GM21576 (cell line): ENCODE data around the gene S100B.
A peak's percentile ranks its signal among the peaks of the same experiment; 100 is the strongest.

Experiments
- ATAC-seq: cut with Tn5 transposase; IDR thresholded peaks from one replicate; pipeline ENCODE4 v1.9.1; 2021; ENCODE audit warnings: mild to moderate bottlenecking, moderate library complexity; ENCODE audit not compliant: unreplicated experiment

S100B gene

DNA sequence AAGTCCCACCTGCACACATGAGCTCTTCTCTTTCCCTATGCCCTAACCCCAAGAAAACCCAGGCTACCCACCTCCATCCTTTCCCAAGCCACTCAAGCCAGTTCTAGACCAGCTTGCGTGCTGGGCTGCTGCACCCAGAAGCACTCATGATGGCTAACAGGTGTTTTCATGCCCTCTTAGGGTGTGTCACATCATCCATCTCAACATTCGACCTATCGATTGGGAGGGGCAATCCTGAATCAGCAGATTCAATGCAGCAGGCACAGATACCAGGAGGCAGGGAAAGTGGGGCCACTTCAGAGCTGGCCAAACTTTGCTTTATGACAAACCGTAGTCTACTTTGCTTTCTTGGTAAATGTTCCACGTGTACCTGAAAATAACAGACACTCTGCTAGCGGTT lies 24.0 kb upstream of the S100B start:
- ATAC-seq: no peak

DNA sequence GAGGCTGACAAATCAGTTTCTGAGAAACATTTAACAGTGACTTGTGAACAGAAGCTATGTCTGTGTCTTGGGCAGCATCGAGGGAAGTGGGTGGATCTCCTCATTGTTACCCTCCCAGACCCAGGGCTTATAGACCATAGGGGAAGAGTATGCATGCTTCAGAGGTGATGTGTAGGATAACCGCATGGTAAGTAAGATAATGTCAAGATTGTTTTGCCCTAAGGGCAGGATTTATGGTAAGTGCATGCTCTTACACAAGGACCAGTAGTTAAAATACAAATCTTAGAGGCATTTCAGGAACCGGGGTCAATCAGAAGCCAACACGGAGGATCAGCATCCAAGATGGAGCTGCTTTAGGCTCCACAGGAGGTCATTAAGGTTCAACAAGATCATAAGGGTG lies 22.8 kb upstream of the S100B start:
- ATAC-seq: no peak

DNA sequence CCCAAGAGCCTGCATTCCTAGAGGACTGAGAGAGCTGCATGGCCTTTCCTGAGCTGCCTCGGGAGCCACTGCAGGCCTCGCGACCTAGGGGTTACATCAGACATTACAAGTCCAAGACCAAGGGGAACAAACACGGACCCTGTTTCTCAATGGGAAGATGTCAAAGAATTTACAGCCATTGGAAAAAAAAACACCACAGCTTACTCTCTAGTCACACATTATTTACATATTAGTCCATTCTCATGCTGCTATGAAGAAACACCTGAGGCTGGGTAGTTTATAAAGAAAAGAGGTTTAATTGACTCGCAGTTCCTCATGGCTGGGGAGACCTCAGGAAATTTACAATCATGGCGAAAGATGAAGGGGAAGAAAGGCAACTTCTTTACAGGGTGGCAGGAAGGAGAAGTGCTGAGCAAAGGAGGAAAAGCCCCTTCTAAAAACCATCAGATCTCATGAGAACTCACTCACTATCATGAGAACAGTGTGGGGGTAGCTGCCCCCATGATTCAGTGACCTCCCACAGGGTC lies 22.2 kb upstream of the S100B start:
- ATAC-seq: no peak

DNA sequence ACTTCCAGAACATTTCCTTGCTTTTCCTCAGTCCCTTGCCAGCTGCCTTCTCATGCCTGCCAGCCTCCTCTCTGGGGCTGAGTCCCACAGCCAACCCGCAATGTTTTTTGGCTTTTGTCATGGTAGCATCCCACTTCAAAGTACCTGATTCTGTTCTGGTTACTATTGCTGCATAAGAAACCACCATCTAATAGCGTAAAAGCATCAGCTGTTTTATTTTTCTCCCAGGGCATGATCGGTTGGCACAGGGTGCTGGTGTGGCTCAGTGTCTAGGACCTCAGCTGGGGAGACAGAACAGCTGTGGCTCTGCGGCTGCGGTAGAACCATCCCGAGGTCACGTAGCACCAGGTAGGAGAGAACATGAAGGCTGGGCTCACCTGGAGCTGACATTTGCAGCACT lies 21.7 kb upstream of the S100B start:
- no peak for ATAC-seq

DNA sequence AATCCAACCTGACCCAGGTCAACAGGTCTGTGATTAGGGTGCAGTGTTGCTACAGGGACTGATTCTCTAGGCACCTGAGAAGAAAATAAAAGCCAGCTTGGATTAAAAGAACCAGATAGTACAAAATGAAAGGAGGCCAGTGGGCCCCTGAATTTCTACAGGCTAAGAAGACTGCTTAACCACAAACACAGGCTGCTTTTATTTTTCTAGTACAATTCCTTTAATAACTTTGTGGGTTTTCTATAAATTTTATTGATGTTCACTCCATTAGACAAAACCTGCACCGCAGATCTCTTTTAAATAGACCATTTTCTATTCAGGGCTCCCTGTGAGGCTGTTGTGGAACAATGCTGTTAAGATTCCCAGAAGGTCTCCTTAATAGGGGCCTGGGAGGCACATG lies 20.9 kb upstream of the S100B start:
- ATAC-seq: no peak

DNA sequence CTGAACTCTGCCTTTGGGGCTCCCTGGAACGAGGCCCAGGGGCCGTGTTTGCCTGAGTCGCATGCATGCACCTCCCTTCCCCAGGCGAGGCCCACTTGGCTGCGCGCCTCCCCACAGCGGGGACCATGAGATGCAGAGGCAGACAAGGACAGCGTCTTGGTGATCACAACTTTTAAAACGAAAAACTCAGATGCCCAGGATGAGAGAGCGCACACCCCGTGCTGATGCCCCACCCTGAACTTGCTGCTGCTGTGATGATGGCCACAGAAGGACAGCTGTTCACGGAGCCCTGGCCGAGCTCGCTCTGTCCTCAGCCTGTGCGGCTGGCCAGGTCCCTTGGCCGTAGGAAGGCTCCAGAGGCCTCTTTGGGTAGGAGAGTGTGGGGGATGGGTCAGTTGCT lies 19.2 kb upstream of the S100B start:
- ATAC-seq: no peak

DNA sequence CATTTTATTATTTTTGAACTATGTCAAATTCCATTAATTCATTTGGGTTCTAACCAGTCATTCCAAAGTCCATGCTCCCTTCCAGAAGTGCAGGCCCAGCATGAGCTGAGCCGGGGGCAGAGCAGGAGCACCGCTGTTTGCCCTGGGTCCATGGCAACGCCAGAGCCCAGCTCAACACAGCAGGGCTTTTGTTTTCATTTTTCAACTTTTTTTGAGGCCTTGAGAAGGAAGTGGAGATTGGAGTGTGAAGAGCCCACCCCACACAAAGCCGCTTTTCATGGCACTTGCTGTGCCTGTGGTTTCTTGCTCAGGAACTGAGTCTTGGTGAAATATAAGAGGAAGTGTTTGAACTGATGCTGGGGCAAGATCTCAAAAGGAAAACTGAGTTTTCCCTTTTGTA lies 17.3 kb upstream of the S100B start:
- ATAC-seq: no peak

DNA sequence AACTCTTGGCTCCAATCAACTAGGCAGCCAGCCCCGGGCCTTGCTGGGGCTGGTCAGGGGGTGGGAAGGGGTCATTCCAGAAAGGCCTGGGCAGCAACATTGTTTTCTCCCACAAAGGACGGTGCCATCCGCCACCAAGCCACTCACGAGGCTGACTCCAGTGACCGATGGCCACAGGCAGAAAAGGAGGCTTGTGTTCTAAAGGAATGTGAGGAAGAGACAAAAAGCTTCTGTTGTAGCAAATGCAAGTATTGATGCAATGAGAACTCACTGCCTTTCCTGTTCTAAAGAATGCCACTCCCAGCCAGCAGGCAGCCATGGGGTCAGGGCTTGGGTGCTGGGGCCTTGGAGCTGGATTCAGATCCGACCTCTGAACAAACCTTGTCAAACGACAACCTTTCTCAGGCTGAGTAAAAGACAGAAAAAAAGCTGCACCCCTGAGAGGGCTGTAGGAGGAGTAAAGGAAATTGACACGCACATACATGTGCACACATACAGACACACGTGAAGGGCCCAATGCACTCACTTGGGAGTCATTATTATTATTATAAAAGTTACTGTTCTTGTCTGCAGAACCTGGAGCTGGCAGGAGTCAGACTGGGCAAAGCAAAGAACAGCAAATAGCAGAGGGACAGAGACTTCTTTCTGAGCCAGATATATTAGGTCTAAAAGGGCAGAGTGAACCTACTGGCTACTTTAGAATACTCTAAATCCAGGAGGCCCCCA lies 16.7 kb upstream of the S100B start:
- ATAC-seq: no peak

DNA sequence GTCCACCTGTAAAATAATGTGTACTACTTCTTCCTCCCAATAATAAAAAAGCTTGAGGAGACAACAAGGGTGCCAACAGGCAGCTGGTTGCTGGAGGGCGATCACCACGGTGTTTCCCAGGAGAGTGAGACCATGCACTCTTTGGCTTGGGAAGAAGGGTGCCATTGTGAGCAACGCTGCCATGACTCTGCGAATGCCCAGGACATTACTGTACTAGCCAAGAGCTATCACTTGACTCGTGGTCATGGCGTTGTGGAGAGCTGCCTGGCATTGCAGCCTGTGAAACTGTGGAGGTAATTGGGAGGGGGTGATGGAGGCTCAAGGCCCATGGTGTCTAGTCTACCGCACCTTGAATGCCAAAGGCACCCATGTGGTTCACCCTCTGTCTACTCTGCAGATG lies 16.0 kb upstream of the S100B start:
- ATAC-seq: no peak

DNA sequence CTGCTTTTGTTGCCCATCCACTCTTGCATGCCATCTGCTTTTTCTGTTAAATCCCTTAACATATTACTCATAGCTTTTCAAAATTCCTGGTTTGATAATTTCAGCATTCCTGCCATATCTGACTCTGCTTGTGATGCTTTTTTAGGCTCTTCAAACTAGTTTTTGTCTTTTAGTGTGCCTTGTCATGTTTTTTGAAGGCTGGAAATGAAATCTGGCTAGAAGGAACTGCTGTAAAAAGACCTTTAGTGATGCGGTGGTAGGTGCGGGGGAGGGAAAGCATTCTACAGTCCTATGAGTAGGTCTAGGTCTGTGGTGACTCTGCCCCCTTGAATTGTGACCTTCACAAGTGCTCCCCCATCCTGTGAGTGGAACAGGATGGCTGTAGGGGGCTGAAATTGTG lies 15.0 kb upstream of the S100B start:
- ATAC-seq: no peak

DNA sequence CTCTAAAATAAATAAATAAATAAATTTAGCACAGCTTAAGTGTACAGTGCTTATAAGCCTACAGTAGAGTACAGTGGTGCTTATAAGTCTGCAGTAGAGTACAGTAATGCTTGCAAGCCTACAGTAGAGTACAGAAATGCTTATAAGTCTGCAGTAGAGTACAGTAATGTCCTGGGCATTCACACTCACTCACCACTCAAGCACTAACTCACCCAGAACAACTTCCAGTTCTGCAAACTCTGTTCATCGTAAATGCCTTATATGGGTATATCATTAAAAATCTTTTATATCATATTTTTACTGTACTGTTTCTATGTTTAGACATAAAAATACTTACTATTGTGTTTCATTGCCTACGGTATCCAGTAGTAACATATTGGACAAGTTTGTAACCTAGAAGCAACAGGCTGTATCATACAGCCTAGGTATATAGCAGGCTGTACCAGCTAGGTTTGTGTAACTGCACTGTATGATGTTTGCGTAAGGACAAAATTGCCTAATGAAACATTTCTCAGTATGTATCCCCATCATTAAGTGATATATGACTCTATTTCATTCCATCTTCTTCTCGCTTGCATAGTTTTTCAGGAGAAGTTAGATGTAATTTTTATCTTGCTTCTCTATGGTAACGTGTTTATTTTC lies 14.0 kb upstream of the S100B start:
- ATAC-seq: no peak

DNA sequence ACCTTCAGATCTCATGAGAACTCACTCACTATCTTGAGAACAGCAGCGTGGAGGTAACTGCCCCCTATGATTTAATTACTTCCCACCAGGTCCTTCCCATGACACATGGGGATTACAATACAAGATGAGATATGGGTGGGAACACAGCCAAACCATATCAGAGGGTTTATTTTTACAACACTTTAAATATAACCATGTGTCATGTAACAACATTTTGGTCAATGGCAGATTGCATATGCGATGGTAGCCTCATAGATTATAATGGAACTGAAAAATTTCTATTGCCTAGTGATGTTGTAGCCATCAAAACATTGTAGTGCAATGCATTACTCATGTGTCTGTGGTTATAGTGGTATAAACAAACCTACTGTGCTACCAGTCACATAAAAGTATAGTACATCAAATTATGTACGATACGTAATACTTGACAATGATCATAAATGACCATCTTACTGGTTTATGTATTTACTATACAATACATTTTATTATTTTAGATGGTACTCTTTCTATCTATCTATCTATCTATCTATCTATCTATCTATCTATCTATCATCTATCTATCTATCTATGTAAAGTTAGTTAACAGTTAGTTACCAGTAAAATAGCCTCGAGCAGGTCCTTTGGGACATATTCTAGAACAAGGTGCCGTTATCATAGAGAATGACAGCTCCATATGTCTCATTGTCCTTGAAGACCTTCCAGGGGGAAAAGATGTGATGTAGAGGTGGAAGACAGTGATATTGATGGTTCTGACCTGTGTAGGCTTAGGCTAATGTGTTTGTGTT lies 12.6 kb upstream of the S100B start:
- ATAC-seq: no peak

DNA sequence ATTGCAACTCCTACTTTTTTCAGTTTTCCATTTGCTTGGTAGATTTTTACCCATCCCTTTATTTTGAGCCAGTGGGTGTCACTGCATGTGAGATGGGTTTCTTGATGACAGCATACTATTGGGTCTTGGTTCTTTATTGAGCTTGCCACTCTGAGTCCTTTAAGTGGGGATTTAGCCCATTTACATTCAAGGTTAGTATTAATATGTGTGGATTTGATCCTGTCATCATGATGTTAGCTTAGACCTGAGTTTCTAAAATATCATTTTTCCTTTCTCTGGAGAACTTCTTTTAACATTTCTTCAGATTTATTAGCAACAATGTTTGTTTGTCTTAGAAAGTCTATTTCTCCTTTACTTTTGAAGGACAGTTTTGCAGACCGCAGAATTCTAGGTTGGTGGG lies 11.8 kb upstream of the S100B start:
- ATAC-seq: no peak

DNA sequence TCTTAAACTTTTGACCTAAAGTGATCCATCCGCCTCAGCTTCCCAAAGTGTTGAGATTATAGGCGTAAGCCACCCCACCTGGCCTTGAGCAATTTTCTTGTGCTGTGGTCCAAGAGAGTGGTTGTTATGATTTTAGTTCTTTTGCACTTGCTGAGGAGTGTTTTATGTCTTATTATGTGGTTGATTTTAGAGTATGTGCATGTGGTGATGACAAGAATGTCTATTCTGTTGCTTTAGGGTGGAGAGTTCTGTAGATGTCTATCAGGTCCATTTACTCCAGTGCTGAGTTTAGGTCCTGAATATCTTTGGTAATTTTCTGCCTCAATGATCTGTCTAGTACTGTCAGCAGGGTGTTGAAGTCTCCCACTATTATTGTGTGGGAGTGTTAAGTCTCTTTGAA lies 11.2 kb upstream of the S100B start:
- ATAC-seq: no peak

DNA sequence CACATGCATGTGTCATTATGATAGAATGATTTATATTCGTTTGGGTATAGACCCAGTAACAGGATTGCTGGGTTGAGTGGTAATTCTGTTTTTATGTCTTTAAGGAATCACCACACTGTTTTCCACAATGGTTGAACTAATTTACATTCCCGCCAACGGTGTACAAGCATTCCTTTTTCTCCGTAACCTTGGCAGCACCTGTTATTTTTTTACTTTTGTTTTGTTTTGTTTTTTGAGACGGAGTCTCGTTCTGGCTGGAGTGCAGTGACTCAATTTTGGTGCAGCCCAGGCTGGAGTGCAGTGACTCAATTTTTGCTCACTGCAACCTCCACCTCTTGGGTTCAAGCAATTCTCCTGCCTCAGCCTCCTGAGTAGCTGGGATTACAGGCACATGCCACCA lies 8.5 kb upstream of the S100B start:
- ATAC-seq: no peak

DNA sequence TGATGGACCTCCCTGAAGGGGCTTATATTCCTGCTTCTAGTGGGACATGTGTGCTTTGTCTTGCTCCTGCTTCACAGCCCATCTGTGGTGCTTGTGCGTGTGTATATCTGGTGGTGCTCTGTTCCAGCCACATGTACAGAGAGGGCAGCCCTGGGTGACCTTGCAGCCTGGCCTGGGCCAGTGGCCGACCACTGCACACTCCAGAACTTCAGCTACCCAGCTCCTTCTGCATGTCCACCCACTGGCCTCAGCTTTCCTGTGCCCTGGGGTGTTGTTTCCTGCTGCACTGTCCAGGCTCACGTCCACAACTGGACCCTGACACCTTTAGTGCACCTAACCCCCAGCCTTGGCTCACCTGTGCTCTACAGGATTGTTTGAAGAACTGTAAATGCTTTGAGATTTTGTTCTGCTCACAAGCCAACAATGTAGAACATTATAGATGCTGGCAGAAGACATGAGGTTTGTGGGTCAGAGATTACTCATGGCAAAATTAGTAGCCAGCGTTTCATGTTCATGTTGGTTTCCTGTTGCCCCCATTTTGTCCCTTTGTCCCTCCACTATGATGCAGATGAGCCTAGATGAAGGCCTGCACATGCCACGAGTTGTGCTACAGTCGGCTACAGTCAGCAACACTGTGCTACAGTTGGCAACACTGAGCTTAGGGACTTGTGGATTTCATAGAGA lies 5.3 kb upstream of the S100B start:
- no peak for ATAC-seq

DNA sequence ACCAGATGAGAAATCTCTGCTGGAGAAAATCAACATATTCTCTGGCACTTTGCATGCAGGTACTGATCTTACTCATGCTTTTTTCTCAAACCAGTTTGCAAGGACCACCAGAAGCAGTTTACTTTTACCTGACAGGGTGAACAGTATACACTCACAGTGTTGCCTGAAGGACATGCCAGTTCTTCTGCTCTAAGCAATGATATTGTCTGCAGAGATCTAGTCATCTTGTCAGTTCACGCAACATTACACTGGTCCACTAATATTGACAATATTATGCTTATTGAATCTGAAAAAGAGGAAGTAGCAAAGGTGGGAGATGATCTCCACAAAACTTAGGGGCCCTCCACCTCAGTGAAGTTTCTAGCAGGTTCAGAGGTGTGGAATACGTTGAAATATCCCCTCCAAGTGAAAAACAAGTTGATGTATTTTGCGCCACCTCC lies 3.8 kb upstream of the S100B start:
- peak; percentile 47 for ATAC-seq

DNA sequence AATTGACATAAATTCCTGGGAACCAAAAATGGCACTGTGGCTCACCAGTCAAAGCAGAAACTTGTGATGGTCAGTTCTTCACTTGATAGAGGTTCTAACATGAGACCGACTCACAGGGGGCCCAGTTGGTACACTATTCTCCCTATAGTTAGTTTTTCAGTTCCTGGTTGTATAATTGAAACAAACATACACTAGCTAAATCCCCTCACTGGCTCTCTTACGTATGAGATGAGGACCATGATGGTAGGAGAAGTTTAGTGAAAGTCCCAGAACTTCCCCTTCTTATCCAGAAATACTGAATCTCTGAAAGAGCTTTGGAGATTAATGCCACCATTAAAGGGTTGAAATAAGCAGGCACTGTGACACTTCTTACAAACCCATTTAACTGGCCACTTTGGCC lies 2.8 kb upstream of the S100B start:
- no peak for ATAC-seq

DNA sequence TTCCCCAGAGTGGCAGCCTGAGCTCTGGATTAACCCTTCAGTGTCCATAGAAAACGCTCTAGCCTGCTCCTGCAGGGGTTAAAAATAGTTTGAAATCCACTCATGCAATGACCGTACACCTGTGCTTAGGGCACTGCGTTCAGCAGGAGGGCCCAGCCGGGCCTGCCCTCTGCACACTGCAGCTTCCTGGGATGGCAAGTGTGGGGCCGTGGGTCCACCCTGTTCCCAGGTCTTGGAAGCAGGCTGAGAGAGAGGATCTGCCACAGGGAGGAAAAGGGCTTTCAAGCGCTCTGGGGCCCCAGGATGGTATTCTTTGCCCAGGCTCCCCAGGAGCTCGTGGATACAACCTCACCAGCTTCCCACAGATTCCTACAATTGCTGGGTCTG lies 1.5 kb upstream of the S100B start:
- no peak for ATAC-seq

DNA sequence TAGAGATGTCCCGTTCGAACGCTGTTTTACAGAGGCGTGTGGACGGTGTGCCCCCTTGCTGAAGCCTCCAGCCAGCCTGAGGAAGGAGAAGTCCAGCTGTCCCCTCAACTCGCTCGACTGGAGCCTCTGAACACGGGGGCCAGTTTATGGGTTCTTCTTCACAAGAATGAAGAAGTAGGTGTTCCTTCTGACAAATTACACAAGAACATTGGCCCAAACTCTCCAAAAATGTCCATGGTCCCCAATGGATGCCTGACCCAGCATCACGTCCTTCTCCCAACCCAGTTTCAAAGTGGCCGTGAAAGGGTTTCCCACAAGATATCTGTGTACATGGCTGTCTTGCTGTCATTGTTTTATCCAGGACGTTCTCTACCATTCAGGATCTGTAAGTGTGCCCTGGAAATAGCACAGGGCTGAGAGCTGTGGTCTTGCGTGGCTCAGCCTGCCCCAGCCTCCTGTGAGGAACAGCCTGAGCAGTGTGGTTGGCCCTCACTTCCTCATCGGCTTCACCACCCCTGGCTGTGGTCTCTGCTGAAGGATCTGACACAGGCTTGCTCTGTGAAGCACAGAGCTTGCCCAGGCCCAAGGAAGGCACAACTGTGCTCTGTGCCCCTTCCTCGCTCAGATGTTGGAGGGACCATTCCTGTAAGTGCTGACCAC lies 1.0 kb upstream of the S100B start:
- no peak for ATAC-seq
